Heart left ventricle (tissue), 16 donors: ENCODE data around the gene KAT8. TPM values are rescaled to one million over a fixed set of nuclear protein-coding genes. Genes with fewer than 3 reads are reported as not detected.
"Not testable (repeated sequence)": the region's sequence is repeated elsewhere in the genome, so short reads cannot be mapped to it uniquely, and the experiment has no call there.

Source experiments
- ATAC-seq, 4 donors: fragments of 200-7000 bp; cut with Tn5 transposase; one replicate each; pipeline ENCODE4 v1.9.1; 2020 to 2022; ENCODE audit warnings: moderate library complexity in 4 of 4, mild to moderate bottlenecking in 3 of 4, moderate number of reproducible peaks in 1 of 4
- DNase-seq, 5 donors: peaks; one replicate each; pipeline ENCODE4 v3.0.0-alpha.2; 2020
- H3K27ac ChIP-seq, 12 donors: fragments of 200-600 bp; sonication (generic) in 4 of 12; one replicate each; pipeline versions ENCODE4 v1.5.0 to v1.8.0; 2016 to 2022; ENCODE audit warnings: mild to moderate bottlenecking in 2 of 12
- H3K27me3 ChIP-seq, 9 donors: fragments of 200-600 bp; sonication (generic) in 2 of 9; one replicate each; pipeline versions ENCODE4 v1.5.1 to v1.8.0; 2016 to 2022; ENCODE audit warnings: mild to moderate bottlenecking in 3 of 9
- H3K36me3 ChIP-seq, 9 donors: fragments of 200-600 bp; sonication (generic) in 2 of 9; one replicate each; pipeline versions ENCODE4 v1.5.0 to v1.8.0; 2018 to 2022; ENCODE audit warnings: mild to moderate bottlenecking in 2 of 9
- H3K4me1 ChIP-seq, 12 donors: fragments of 200-600 bp; sonication (generic) in 4 of 12; one replicate each; pipeline versions ENCODE4 v1.5.0 to v1.8.0; 2016 to 2022; ENCODE audit warnings: mild to moderate bottlenecking in 3 of 12
- H3K4me3 ChIP-seq, 12 donors: fragments of 200-600 bp; sonication (generic) in 4 of 12; one replicate each; pipeline versions ENCODE4 v1.5.0 to v1.8.0; 2017 to 2022; ENCODE audit warnings: mild to moderate bottlenecking in 9 of 12, moderate library complexity in 4 of 12
- H3K9me3 ChIP-seq, 12 donors: fragments of 200-600 bp; sonication (generic) in 4 of 12; one replicate each; pipeline versions ENCODE4 v1.5.0 to v1.8.0; 2016 to 2022; ENCODE audit warnings: mild to moderate bottlenecking in 1 of 12
- POLR2A ChIP-seq, 2 donors: fragments of 450-650 bp; IDR thresholded peaks; one replicate each; pipeline ENCODE4 v1.6.1; 2017; ENCODE audit warnings: antibody characterized with exemption in 2 of 2, mild to moderate bottlenecking in 2 of 2, moderate library complexity in 2 of 2
- WGBS, 4 donors: extraction: QIAGEN DNeasy Blood & Tissue Kit in 2 of 4; methylation state at CpG; one replicate each; pipeline versions ENCODE4 v1.1.5 to v1.1.7; 2013 to 2018; 5-methylcytosine and 5-hydroxymethylcytosine counted together
- intact Hi-C, 10 donors: fragments of 100-400 bp; cut with DNase I; formaldehyde crosslinking; loops; one replicate each; pipeline versions ENCODE4 v1.11.1 to v1.14.2; 2022
- polyA plus RNA-seq, 2 donors: library from polyadenylated mRNA; stranded (reverse); fragments of 200-250 nt; gene quantifications; one replicate each; pipeline ENCODE4 v1.2.3, GENCODE V29; 2013
- total RNA-seq, 9 donors: library from RNA; depleted of rRNA in 2 of 9; stranded (reverse); fragments of >200 nt in 2 of 9; fragmentation: NEBNext Ultra II Directional in 3 of 9; extraction: Animal tissue kit (Norgen Biotek cat#: 25700) in 3 of 9; gene quantifications; one replicate each; pipeline versions ENCODE4 v1.1.0 to v1.2.4, GENCODE V29; 2016 to 2023
- TF ChIP-seq, protein P1 (sequence below), 12 donors: fragments of 200-600 bp; sonication (generic) in 4 of 12; IDR thresholded peaks; one replicate each; pipeline versions ENCODE4 v1.5.0 to v1.8.0; 2018 to 2022; ENCODE audit warnings: antibody characterized with exemption in 12 of 12, mild to moderate bottlenecking in 5 of 12
- donor health status: ischemic (EF 13 %, LVEDD 7.1; RV severe dilation, severe dysfunction).
- donor health status: healthy with polysubstance abuse.
- donor health status: DM: no; HTN: yes; CAD: no.
- donor health status: DM: no; HTN: no; CAD: no.
- donor health status: ischemic (EF 25% LVEDD 6.9; RV normal size, moderate dysfunction).
- donor health status: ischemic (EF 25% LVEDD 5.7; RV mildly dilated, moderate dysfunction).
- donor health status: healthy.
- donor health status: DM: yes; HTN: yes; CAD: no.
- donor health status: ischemic (EF 35%, LVEDD 5.7; RV mildly dilated, moderate dysfunction).
- donor health status: nonischemic (EF 11% LVEDD 7.7; RV severe dilation, severe dysfunction).
- donor health status: DM: yes; HTN: yes; CAD: no.
- donor health status: PGD.
- donor health status: ischemic (EF 29% LVEDD 5.4; RV normal size, mild dysfunction).
- donor health status: nonischemic (EF 23%, LVEDD 6.1; RV moderate dilation, normal function).

Gene KAT8
- total and polyA plus RNA-seq, 11 donors: 52.8 to 83.2 (median 64.7) TPM

DNA sequence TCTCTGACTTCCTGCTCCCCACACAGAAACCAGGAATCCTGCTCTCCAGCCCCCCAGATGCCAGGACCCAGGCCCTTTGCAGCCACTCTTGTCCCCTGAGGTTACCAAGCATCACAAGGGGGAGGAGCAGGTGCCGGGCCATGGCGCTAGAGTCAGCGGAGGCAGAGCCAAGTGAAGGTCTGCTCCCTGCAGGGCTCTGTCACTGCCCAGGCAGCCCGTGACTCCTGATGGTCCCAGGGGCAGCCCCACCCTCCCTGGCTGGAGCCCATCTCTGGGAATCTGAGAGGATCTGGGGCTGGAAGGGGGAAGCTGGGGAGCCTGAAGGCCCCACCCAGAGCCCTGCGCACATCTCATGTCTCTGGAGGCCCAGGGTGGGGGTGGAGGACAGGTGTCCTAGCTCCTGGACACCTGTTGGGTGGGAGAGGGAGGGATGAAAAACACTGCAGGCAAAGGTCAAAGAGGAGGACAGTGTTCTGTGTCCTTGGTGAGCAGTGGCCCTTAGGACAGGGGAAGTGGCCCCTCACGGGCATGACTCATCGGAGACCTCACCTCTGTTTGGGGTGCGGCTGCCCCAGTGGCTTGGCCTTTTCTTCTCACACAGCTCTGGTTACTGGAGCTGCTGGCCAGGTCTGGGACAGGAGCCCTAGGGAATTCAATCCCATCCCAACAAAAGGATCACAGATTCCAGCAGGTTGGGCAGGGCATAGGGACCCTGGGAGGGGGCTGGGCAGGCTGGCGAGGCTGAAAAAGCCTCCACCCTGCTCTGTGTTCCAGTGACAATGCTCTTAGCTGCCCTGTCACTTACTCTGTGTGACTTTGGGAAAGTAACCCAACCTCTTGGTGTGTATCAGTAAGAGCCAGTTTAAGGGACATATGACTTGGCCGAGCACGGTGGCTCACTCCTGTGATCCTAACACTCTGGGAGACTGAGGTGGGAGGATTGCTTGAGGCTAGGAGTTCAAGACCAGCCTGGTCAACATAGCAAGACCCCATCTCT, 32.7 kb downstream of the KAT8 start, which contains the start of gene PRSS36:
TSS of gene PRSS36 (minus strand) at position 173 of the 997 bp plus-strand sequence. CDS start at position 142, 31 bp downstream.
- Histone ChIP-seq H3K4me1 (peaks cover 0 to 29% (median 0%) of the 10 kb centered on the region in 12 donors), H3K27ac (peak within 1 kb of the TSS in 1 of 12 donors; percentile 71), H3K4me3 (peak within 1 kb of the TSS in 2 of 12 donors; percentile 1 to 20), H3K36me3 (no peaks in the 10 kb centered on the region), H3K27me3 (peaks cover 0 to 15% (median 7%) of the 10 kb centered on the region in 9 donors), H3K9me3 (no peaks in the 10 kb centered on the region)
- ATAC-seq: peak in 3 of 4 donors; percentile 13 to 16 (median 16)
- intact Hi-C loops: loop anchor here in 6 of 10 donors (5.0 to 10.0 kb wide), 4 partner anchors 163 to 295 kb away; partner anchors contain the start of genes HSD3B7 (in 4 of the 6) and ZNF843 (in 1 of the 6)
- WGBS, 4 donors: 70 to 80% (median 75%) methylated on average over 10 to 11 of the region's 11 CpGs
- TF ChIP-seq POLR2A (IDR thresholded peaks at IDR 0.05): no peak
- TF ChIP-seq, protein P1, sequence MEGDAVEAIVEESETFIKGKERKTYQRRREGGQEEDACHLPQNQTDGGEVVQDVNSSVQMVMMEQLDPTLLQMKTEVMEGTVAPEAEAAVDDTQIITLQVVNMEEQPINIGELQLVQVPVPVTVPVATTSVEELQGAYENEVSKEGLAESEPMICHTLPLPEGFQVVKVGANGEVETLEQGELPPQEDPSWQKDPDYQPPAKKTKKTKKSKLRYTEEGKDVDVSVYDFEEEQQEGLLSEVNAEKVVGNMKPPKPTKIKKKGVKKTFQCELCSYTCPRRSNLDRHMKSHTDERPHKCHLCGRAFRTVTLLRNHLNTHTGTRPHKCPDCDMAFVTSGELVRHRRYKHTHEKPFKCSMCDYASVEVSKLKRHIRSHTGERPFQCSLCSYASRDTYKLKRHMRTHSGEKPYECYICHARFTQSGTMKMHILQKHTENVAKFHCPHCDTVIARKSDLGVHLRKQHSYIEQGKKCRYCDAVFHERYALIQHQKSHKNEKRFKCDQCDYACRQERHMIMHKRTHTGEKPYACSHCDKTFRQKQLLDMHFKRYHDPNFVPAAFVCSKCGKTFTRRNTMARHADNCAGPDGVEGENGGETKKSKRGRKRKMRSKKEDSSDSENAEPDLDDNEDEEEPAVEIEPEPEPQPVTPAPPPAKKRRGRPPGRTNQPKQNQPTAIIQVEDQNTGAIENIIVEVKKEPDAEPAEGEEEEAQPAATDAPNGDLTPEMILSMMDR (IDR thresholded peaks at IDR 0.05): no peak
- DNase-seq: no peak

GRCh38 chr16:31150976-31151375, 33.5 kb downstream of the KAT8 start:
- H3K4me3 ChIP-seq, DNase-seq, ATAC-seq, H3K36me3 ChIP-seq, H3K9me3 ChIP-seq: not testable (repeated sequence)
- 78 to 85% (median 81%) methylated on average over 6 of the region's 6 CpGs for WGBS, 4 donors
- Histone ChIP-seq H3K27ac (peak overlapping the region in 1 of 12 donors; percentile 71), H3K4me1 (peaks cover 0 to 29% (median 0%) of the 10 kb centered on the region in 12 donors), H3K27me3 (peaks cover 0 to 15% (median 7%) of the 10 kb centered on the region in 9 donors)
- intact Hi-C loops: loop anchor here in 1 of 10 donors (10.0 kb wide), 1 partner anchor 176 kb away; no protein-coding TSS in a partner anchor

- peak in 1 of 5 donors; percentile 70 for DNase-seq
- H3K36me3 ChIP-seq: no peaks in the 10 kb centered on the region
- intact Hi-C loops: loop anchor here in 1 of 10 donors (10.0 kb wide), 1 partner anchor 182 kb away; no protein-coding TSS in a partner anchor
- peaks cover 0 to 7% (median 0%) of the 10 kb centered on the region in 12 donors for H3K4me1 ChIP-seq
- TF ChIP-seq POLR2A (IDR thresholded peaks at IDR 0.05): no peak
- TF ChIP-seq, protein P1 (IDR thresholded peaks at IDR 0.05): no peak
- 39 to 60% (median 49%) methylated on average over 8 of the region's 8 CpGs for WGBS, 4 donors
- peaks cover 0 to 4% (median 0%) of the 10 kb centered on the region in 9 donors for H3K27me3 ChIP-seq
- H3K4me3 ChIP-seq: no peak overlapping the region
- peak in 2 of 4 donors; percentile 28 to 68 for ATAC-seq
- H3K27ac ChIP-seq: no peak overlapping the region
- no peaks in the 10 kb centered on the region for H3K9me3 ChIP-seq
Measured at GRCh38 chr16:31157136-31157535, 39.7 kb downstream of the KAT8 start.

GRCh38 chr16:31167315-31167714, 49.9 kb downstream of the KAT8 start:
- intact Hi-C loops: no loop called here
- Histone ChIP-seq H3K27ac (no peak overlapping the region), H3K4me3 (no peak overlapping the region), H3K36me3 (no peaks in the 10 kb centered on the region), H3K4me1 (peaks cover 0 to 10% (median 0%) of the 10 kb centered on the region in 12 donors), H3K9me3 (no peaks in the 10 kb centered on the region), H3K27me3 (no peaks in the 10 kb centered on the region)
- TF ChIP-seq, protein P1 (IDR thresholded peaks at IDR 0.05): no peak
- no peak for TF ChIP-seq POLR2A (IDR thresholded peaks at IDR 0.05)
- no peak for ATAC-seq
- DNase-seq: no peak
- WGBS, 4 donors: 88 to 94% (median 93%) methylated on average over 8 of the region's 8 CpGs
